Measurements from ENCODE around the gene CHPF2. TPM values are rescaled to one million over a fixed set of nuclear protein-coding genes. Genes with fewer than 3 reads are reported as not detected.

Gene CHPF2
- total RNA-seq, 2 donors from 2014 or later = 39.4 to 41.6 TPM

DNA sequence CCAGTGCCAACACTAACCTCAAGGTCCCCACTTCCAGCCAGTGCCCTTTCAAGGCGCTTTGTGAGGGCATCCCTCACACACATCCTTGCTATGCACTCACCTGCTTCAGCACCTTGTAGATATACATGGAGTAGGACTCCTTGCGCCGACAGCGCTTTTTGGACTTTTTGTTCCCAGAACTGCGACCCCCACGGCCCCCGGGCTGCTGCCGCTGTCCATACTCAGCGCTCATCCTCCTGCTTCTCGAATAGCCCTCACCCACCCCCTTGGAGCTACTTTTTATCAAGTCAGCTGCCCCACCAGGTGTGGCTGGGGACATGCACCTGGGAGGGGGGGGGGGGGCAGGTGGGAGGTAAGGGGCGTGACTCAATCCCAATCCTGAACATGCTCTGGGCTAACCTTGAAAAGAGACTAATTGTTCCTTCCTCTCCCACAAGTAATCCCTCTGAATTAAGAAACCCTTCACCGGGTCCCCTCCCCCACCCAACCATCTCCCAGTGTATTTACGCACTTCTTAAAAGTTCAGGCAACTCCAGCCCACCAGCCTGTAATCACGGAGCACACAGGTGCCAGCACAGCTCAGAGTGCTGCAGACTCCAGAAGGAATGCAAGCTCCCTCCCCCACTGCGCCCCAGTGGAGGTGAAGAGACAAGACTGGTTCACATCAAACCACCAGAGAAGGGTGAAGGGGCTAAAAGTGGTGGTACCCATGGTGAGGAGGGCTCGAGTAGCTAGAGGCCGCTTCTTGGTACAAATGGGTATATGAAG, 22.0 kb upstream of the CHPF2 start, which contains the start of gene H2BK1:
H2BK1 (minus strand) TSS at position 402 of the 768 bp plus-strand sequence; CDS start at position 232, 170 bp downstream.
- Mint-ChIP-seq H3K4me1 (peaks cover 47% of the 10 kb centered on the region), H3K36me3 (ENCODE audit: low read depth) (no peaks in the 10 kb centered on the region), H3K27me3 (no peaks in the 10 kb centered on the region), H3K27ac (peak within 1 kb of the TSS; percentile 96), H3K4me3 (peak within 1 kb of the TSS; percentile 47)
- no peak for ATAC-seq
- no peaks in the 10 kb centered on the region for H3K9me3 ChIP-seq (ENCODE audit: control insufficient read depth, low read length, poor library complexity, severe bottlenecking)
- DNase-seq = no peak

GRCh38 chr7:151211155-151211772, 21.0 kb upstream of the CHPF2 start:
- Mint-ChIP-seq H3K36me3 (ENCODE audit: low read depth) (no peaks in the 10 kb centered on the region), H3K4me1 (peaks cover 40% of the 10 kb centered on the region), H3K27ac (peak overlapping the region; percentile 47), H3K27me3 (no peaks in the 10 kb centered on the region), H3K4me3 (no peak overlapping the region)
- no peaks in the 10 kb centered on the region for H3K9me3 ChIP-seq (ENCODE audit: control insufficient read depth, low read length, poor library complexity, severe bottlenecking)
- no peak for DNase-seq
- no peak for ATAC-seq

DNA sequence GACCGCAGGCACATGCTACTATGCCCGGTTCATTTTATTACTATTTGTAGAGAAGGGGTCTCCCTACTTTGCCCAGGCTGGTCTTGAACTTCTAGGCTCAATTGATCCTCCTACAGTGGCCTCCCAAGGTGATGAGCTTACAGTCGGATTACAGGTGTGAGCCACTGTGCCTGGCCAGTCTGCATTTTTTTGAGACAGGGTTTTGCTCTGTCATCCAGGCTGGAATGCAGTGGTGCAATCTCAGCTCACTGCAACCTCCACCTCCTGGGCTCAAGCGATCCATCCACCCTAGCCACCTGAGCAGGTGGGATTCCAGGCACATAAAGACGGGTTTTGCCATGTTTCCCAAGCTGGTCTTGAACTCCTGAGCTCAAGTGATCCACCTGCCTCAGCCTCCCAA, 19.7 kb upstream of the CHPF2 start:
- Mint-ChIP-seq H3K4me3 (no peak overlapping the region), H3K36me3 (ENCODE audit: low read depth) (no peaks in the 10 kb centered on the region)

GRCh38 chr7:151213826-151214225, 18.5 kb upstream of the CHPF2 start:
- no peaks in the 10 kb centered on the region for H3K9me3 ChIP-seq (ENCODE audit: control insufficient read depth, low read length, poor library complexity, severe bottlenecking)
- no peak for DNase-seq
- peak overlapping the region; percentile 41 for H3K27ac Mint-ChIP-seq
- H3K27me3 Mint-ChIP-seq = no peaks in the 10 kb centered on the region
- H3K4me3 Mint-ChIP-seq = no peak overlapping the region
- H3K4me1 Mint-ChIP-seq = peaks cover 21% of the 10 kb centered on the region
- peaks cover 6% of the 10 kb centered on the region for H3K36me3 Mint-ChIP-seq (ENCODE audit: low read depth)
- no peak for ATAC-seq

More for the DNA sequence above, 19.7 kb upstream of the CHPF2 start:
- Mint-ChIP-seq H3K27ac (peak overlapping the region; percentile 41), H3K27me3 (no peaks in the 10 kb centered on the region), H3K4me1 (peaks cover 28% of the 10 kb centered on the region)
- no peaks in the 10 kb centered on the region for H3K9me3 ChIP-seq (ENCODE audit: control insufficient read depth, low read length, poor library complexity, severe bottlenecking)
- DNase-seq = no peak
- no peak for ATAC-seq

GRCh38 chr7:151215396-151215795, 16.9 kb upstream of the CHPF2 start:
- Mint-ChIP-seq H3K36me3 (ENCODE audit: low read depth) (peaks cover 9% of the 10 kb centered on the region), H3K4me3 (no peak overlapping the region), H3K27me3 (no peaks in the 10 kb centered on the region), H3K27ac (peak overlapping the region; percentile 67), H3K4me1 (peaks cover 16% of the 10 kb centered on the region)
- DNase-seq (no peak), ATAC-seq (no peak)
- H3K9me3 ChIP-seq (ENCODE audit: control insufficient read depth, low read length, poor library complexity, severe bottlenecking) = no peaks in the 10 kb centered on the region

GRCh38 chr7:151218170-151218569, 14.1 kb upstream of the CHPF2 start:
- ATAC-seq (no peak), DNase-seq (no peak)
- Mint-ChIP-seq H3K36me3 (ENCODE audit: low read depth) (peaks cover 12% of the 10 kb centered on the region), H3K4me1 (peaks cover 9% of the 10 kb centered on the region), H3K27me3 (no peaks in the 10 kb centered on the region), H3K4me3 (no peak overlapping the region), H3K27ac (no peak overlapping the region)
- no peaks in the 10 kb centered on the region for H3K9me3 ChIP-seq (ENCODE audit: control insufficient read depth, low read length, poor library complexity, severe bottlenecking)

GRCh38 chr7:151223728-151224127, 8.6 kb upstream of the CHPF2 start:
- H3K27me3 Mint-ChIP-seq = no peaks in the 10 kb centered on the region
- DNase-seq (no peak), ATAC-seq (no peak)
- H3K36me3 Mint-ChIP-seq (ENCODE audit: low read depth) = peaks cover 16% of the 10 kb centered on the region
- H3K4me1 Mint-ChIP-seq = peaks cover 27% of the 10 kb centered on the region
- no peaks in the 10 kb centered on the region for H3K9me3 ChIP-seq (ENCODE audit: control insufficient read depth, low read length, poor library complexity, severe bottlenecking)
- H3K4me3 Mint-ChIP-seq = no peak overlapping the region
- peak overlapping the region; percentile 57 for H3K27ac Mint-ChIP-seq

- Mint-ChIP-seq H3K27ac (peak overlapping the region; percentile 97), H3K4me1 (peaks cover 23% of the 10 kb centered on the region), H3K4me3 (peak overlapping the region; percentile 100), H3K27me3 (no peaks in the 10 kb centered on the region), H3K36me3 (ENCODE audit: low read depth) (peaks cover 12% of the 10 kb centered on the region)
- no peaks in the 10 kb centered on the region for H3K9me3 ChIP-seq (ENCODE audit: control insufficient read depth, low read length, poor library complexity, severe bottlenecking)
- no peak for ATAC-seq
- DNase-seq = no peak
These were observed 6.3 kb upstream of the CHPF2 start for GRCh38 chr7:151225948-151226510.

GRCh38 chr7:151226560-151226874, 5.8 kb upstream of the CHPF2 start:
- Mint-ChIP-seq H3K4me3 (peak overlapping the region; percentile 100), H3K36me3 (ENCODE audit: low read depth) (peaks cover 12% of the 10 kb centered on the region), H3K4me1 (peaks cover 23% of the 10 kb centered on the region), H3K27ac (peak overlapping the region; percentile 97), H3K27me3 (no peaks in the 10 kb centered on the region)
- no peaks in the 10 kb centered on the region for H3K9me3 ChIP-seq (ENCODE audit: control insufficient read depth, low read length, poor library complexity, severe bottlenecking)
- DNase-seq (no peak), ATAC-seq (no peak)

DNA sequence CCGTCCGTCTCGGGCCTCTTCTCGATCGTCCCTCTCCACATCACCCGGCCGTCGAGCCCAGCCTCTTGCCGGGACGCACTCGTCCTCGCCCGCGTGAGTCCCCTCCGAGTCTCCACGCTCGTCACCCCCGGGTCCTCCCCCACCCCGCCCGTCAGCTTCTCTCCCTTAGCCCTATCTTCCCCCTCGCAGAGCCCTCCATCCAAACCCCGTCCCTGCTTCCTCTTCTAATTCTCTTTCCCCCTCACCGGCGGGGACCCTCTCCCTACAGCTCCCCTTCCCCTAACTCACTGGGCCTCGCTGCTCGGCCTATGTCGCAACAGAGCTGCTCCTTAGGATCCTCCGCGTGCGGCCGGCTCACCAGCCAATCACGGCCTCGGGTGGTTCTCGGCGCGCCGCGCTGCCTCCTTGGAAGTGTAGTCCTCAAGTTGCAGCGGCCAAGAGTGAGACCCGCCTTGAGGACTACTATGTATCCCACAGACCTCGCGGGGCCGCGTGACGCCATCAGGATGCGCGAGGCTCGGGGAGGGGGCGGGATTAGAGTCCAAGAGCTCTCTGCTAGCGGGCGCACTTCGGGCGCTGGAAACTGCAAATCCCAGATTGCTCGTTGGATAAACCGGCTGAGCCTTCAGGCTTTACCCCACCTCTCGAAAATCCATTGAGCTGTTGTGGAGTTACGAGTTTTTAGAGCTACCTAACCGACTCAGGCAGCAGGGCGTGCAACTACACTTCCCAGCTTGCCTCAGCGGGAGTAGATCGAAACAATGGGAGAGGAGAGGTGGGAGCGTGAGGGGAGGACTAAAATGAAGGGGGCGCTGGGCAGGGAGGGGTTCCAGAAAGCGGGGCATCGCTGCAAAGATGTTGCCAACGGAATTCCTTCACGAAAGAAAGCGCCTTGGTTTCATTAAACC, 5.2 kb upstream of the CHPF2 start, which contains the start of gene ABCF2:
ABCF2 (minus strand) TSS at position 331 of the 908 bp plus-strand sequence. CDS start 747 bp downstream, outside the sequence.
- DNase-seq (peak; percentile 91 to 94 (median 92)), ATAC-seq (peak; percentile 99)
- H3K36me3 Mint-ChIP-seq (ENCODE audit: low read depth) = peaks cover 12% of the 10 kb centered on the region
- peak within 1 kb of the TSS; percentile 97 for H3K27ac Mint-ChIP-seq
- H3K9me3 ChIP-seq (ENCODE audit: control insufficient read depth, low read length, poor library complexity, severe bottlenecking) = no peaks in the 10 kb centered on the region
- H3K4me1 Mint-ChIP-seq = peaks cover 28% of the 10 kb centered on the region
- H3K27me3 Mint-ChIP-seq = no peaks in the 10 kb centered on the region
- H3K4me3 Mint-ChIP-seq = peak within 1 kb of the TSS; percentile 100

- H3K9me3 ChIP-seq (ENCODE audit: control insufficient read depth, low read length, poor library complexity, severe bottlenecking) = no peaks in the 10 kb centered on the region
- Mint-ChIP-seq H3K4me1 (peaks cover 33% of the 10 kb centered on the region), H3K4me3 (peak overlapping the region; percentile 100), H3K27me3 (no peaks in the 10 kb centered on the region), H3K36me3 (ENCODE audit: low read depth) (peaks cover 11% of the 10 kb centered on the region), H3K27ac (peak overlapping the region; percentile 97)
- no peak for DNase-seq
- ATAC-seq = no peak
These were observed 4.0 kb upstream of the CHPF2 start for GRCh38 chr7:151228024-151228866.

GRCh38 chr7:151229249-151229648, 3.0 kb upstream of the CHPF2 start:
- H3K4me3 Mint-ChIP-seq = no peak overlapping the region
- H3K27me3 Mint-ChIP-seq = no peaks in the 10 kb centered on the region
- peaks cover 8% of the 10 kb centered on the region for H3K36me3 Mint-ChIP-seq (ENCODE audit: low read depth)
- H3K27ac Mint-ChIP-seq = no peak overlapping the region
- DNase-seq (no peak), ATAC-seq (no peak)
- H3K9me3 ChIP-seq (ENCODE audit: control insufficient read depth, low read length, poor library complexity, severe bottlenecking) = no peaks in the 10 kb centered on the region
- peaks cover 41% of the 10 kb centered on the region for H3K4me1 Mint-ChIP-seq

Measured in T-helper 17 cell (primary cell).